AG09319 (cell line): ENCODE measurements around the gene SLC9A3.

Experiments
- DNase-seq: peaks from one replicate; pipeline ENCODE4 v3.0.0-alpha.2; 2010; ENCODE audit warnings: low read depth; ENCODE audit errors: extremely low read depth
- TF ChIP-seq, protein P1 (sequence below): IDR thresholded peaks from 2 replicates; pipeline ENCODE4 v1.5.1; 2011; ENCODE audit warnings: low read depth, mild to moderate bottlenecking, inconsistent platforms, low read length, moderate library complexity

SLC9A3 gene

GRCh38 chr5:426392-426976 lies 97.8 kb downstream of the SLC9A3 start:
- DNase-seq, result no peak
- TF ChIP-seq, protein P1, sequence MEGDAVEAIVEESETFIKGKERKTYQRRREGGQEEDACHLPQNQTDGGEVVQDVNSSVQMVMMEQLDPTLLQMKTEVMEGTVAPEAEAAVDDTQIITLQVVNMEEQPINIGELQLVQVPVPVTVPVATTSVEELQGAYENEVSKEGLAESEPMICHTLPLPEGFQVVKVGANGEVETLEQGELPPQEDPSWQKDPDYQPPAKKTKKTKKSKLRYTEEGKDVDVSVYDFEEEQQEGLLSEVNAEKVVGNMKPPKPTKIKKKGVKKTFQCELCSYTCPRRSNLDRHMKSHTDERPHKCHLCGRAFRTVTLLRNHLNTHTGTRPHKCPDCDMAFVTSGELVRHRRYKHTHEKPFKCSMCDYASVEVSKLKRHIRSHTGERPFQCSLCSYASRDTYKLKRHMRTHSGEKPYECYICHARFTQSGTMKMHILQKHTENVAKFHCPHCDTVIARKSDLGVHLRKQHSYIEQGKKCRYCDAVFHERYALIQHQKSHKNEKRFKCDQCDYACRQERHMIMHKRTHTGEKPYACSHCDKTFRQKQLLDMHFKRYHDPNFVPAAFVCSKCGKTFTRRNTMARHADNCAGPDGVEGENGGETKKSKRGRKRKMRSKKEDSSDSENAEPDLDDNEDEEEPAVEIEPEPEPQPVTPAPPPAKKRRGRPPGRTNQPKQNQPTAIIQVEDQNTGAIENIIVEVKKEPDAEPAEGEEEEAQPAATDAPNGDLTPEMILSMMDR, result no peak

GRCh38 chr5:425714-426113 lies 98.5 kb downstream of the SLC9A3 start:
- no peak for DNase-seq
- TF ChIP-seq, protein P1, result no peak

DNA sequence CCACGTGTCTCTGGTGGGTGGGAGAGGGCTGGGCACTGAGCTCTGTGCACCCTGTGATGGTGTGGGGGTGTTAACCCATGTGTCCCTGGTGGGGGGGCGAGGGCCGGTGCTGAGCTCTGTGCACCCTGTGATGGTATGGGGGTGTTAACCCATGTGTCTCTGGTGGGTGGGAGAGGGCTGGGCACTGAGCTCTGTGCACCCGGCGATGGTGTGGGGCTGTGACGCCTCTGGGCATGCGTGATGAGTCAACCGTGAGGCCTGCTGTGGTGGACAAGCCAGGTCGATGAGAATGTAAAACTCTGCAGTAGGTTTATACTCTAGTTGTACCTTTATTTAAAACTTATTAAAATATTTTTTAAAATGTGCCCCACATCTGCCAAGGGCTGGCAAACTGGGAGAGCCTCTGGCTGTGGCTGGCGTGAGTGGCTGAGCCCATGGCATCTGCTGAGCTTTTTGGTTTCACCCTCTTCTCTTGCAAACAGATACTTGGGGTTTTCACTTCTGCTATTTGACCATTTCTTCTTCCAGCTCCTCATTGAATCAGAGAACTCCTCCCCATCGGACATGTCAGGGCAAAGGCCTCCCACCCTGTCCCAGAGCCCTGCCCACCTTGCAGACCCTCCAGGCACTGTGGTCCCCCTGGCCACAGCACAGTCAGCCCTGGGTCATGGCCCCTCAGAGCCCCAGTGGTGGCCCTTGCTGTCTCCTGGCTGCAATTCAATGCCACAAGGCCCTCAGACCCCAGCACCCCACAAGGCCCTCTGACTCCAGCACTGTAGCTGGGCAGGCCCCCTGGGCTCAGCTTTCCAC lies 99.7 kb downstream of the SLC9A3 start:
- TF ChIP-seq, protein P1, result no peak
- DNase-seq, result no peak

DNA sequence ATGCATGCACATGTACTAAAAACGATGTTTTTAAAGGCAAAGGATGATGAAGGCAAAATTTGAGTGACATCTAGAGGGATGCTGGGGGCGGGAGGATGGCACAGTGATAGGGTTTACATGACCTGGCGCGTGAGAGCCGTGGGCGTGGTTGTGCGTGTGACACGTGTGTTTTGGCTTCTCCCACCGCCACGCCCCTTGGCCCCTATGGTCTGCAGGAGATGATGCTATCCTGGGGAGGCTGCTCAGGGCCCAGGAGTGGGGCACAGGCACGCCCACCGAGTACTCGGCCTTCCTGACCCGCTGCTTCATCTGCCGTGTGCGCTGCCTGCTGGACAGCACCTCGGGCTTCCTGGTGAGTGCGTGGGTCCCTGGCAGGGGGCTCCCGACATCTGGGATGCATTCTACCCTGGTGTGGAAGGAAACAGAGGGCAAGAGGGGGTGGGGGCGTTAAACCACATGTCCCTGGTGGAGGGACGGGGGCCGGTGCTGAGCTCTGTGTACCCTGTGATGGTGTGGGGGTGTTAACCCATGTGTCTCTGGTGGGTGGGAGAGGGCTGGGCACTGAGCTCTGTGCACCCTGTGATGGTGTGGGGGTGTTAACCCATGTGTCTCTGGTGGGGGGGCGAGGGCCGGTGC lies 100.5 kb downstream of the SLC9A3 start:
- TF ChIP-seq, protein P1, result no peak
- no peak for DNase-seq

DNA sequence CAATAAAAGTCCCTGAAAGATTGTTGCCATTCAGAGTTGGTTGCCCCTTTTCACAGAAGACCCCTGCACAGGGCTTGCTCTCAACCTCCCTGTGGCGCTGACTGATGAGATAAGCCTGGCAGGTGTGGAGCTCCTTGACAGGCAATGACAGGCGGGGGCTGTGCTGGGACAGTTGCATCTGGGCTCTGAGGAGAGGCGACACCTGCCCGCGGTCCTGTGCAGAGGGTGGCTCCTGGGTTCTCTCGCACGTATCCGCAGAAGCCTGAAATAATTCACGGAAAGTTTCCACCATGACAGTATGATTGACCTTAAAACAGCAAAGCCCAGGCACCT lies 101.0 kb downstream of the SLC9A3 start:
- TF ChIP-seq, protein P1, result no peak
- DNase-seq, result no peak

DNA sequence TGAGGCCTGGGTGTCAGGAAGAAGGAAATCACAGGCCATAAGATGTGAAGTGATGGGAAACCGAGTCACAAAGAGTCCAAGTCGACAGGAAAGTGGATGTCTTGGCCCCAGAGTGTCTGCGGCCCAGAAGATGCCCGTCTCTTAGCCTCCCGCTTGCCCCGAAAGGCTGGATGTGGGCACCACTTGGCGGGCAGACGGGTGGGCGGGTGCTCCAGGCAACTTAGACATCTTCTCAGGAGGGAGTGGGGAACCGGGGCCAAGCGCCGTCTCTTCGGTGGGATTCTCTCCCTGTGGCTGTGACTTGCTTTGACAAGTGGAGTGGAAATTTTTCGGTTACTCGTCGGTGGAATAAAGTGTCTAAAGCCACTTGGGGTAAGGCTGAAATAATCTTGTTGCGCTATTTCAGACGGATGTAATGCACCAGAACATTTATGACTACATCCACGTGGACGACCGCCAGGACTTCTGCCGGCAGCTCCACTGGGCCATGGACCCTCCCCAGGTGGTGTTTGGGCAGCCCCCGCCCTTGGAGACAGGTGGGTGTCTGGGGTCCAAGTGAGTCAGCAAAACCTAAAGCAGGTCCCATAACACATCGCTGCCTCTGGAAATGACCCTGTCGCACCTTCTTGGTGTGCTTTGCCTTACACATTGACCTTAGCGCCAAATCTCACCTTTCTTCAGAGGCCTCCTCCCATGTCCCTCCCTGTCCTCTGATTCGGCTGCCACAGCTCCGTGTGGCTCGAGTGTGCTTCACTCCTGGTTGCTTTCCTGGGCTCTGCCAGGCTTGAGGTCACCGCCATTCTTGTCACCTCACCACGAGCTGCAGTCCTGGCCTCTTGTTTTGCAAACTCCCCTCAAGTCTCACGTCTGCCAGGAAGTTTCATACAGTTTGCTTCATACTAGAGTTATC lies 101.7 kb downstream of the SLC9A3 start:
- TF ChIP-seq, protein P1, result no peak

More for the DNA sequence above, 101.7 kb downstream of the SLC9A3 start:
- no peak for DNase-seq
